ENCODE results near the gene RAB29.

DNA sequence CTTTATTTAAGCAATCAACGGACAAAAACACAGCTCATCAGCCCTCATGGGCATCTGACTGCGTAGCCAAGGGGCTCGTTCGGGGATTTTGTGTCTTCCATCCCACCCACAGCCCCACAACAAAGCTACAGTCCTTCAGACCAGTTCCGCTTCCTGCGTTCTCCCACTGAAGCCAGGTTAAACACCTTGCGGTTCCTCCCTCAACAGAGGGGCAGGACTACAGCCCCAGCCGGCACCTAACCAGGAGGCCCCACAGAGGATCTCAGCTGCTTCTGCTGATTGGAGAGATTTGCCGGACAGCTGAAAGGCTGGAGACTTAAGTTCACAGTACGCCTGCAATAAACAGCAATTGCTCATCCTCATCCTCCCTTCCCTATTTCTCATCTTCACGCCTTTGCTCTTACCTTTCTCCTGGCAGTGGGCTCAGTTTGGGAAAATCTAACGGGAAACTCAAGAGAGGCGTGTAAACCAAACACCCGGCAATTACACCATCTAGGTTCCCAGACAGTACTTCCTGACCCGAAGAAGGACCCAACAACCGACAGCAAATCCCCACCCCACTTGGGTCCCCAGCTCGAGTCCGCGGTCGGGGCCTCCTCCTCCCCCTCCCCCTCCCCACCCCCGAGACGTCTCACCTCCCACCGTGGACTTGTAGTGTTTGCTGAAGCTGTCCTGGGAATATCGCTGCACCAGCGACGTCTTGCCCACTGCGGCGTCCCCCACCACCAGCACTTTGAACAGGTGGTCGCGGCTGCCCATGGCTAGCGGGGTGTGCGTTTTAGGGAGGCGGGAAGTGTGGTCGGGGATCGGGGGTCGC is 876 bp downstream of the RAB29 start:
- TF ChIP-seq ZKSCAN1 (IDR thresholded peaks at IDR 0.05; ENCODE audit: low read depth, low read length) (no peak), STAT6 (CRISPR knock-in tag; IDR thresholded peaks at IDR 0.05) (no peak), PHF8 (IDR thresholded peaks at IDR 0.05; ENCODE audit: borderline replicate concordance, low read length) (no peak), CHD2 (IDR thresholded peaks at IDR 0.05; ENCODE audit: low read depth, low read length) (no peak), CREB3 (tag; conservative IDR thresholded peaks at IDR 0.05; ENCODE audit: low read depth) (no peak), MLX (CRISPR knock-in tag; conservative IDR thresholded peaks at IDR 0.05) (no peak), CTCF (IDR thresholded peaks at IDR 0.05 in 2 of 3, conservative IDR thresholded peaks at IDR 0.05 in 1 of 3; ENCODE audit: insufficient read depth in 2 of 3, low read depth in 1 of 3, low read length in 3 of 3) (no peak), SMC3 (conservative IDR thresholded peaks at IDR 0.05; ENCODE audit: insufficient read depth, low read depth, low read length) (no peak), NR2C2 (CRISPR knock-in tag; IDR thresholded peaks at IDR 0.05) (no peak), NR2C2 (tag; IDR thresholded peaks at IDR 0.05) (no peak), LCOR (CRISPR knock-in tag; IDR thresholded peaks at IDR 0.05) (no peak)
- TF ChIP-seq, protein P1, sequence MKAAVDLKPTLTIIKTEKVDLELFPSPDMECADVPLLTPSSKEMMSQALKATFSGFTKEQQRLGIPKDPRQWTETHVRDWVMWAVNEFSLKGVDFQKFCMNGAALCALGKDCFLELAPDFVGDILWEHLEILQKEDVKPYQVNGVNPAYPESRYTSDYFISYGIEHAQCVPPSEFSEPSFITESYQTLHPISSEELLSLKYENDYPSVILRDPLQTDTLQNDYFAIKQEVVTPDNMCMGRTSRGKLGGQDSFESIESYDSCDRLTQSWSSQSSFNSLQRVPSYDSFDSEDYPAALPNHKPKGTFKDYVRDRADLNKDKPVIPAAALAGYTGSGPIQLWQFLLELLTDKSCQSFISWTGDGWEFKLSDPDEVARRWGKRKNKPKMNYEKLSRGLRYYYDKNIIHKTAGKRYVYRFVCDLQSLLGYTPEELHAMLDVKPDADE (conservative IDR thresholded peaks at IDR 0.05; ENCODE audit: control insufficient read depth, low read depth, low read length) = no peak

Measured in K562 (cell line).